Tibial artery (tissue), 4 donors: ENCODE measurements around the gene CHGA.

Experiments used
- DNase-seq, 2 donors: peaks; one replicate each; pipeline ENCODE4 v3.0.0-alpha.2; 2019
- H3K27ac ChIP-seq, 2 donors: fragments of 200-600 bp; sonication (generic) in 1 of 2; 1 replicate in 1 of 2; 2 replicates in 1 of 2; pipeline ENCODE4 v1.5.1; 2018 to 2019; ENCODE audit warnings: mild to moderate bottlenecking in 1 of 2
- H3K27me3 ChIP-seq, 2 donors: fragments of 200-600 bp; sonication (generic) in 1 of 2; one replicate each; pipeline versions ENCODE4 v1.5.1 to v1.6.0; 2016 to 2019
- H3K36me3 ChIP-seq, 3 donors: fragments of 200-600 bp; sonication (generic) in 2 of 3; one replicate each; pipeline ENCODE4 v1.5.1; 2016 to 2019; ENCODE audit warnings: mild to moderate bottlenecking in 2 of 3
- H3K4me1 ChIP-seq, 4 donors: fragments of 200-600 bp; sonication (generic) in 2 of 4; 1 replicate in 3 of 4; 2 replicates in 1 of 4; pipeline ENCODE4 v1.5.1; 2016 to 2019
- H3K4me3 ChIP-seq, 2 donors: fragments of 200-600 bp; sonication (generic) in 1 of 2; 1 replicate in 1 of 2; 2 replicates in 1 of 2; pipeline ENCODE4 v1.5.1; 2018 to 2019; ENCODE audit warnings: mild to moderate bottlenecking in 2 of 2
- H3K9me3 ChIP-seq, 3 donors: fragments of 200-600 bp; sonication (generic) in 1 of 3; one replicate each; pipeline ENCODE4 v1.5.1; 2016 to 2019
- CTCF ChIP-seq, 2 experiments: fragments of 200-600 bp in 1 of 2; fragments of 450-650 bp in 1 of 2; IDR thresholded peaks; one replicate each; pipeline ENCODE4 v1.5.1; 2017 to 2019; ENCODE audit warnings: antibody characterized with exemption in 2 of 2, mild to moderate bottlenecking in 1 of 2, moderate library complexity in 1 of 2
- intact Hi-C: fragments of 100-400 bp; cut with DNase I; formaldehyde crosslinking; loops from one replicate; pipeline ENCODE4 v1.15.0; 2023; ENCODE audit warnings: low total_unique reads

The CHGA gene

GRCh38 chr14:92978229-92979021, 55.5 kb downstream of the CHGA start:
- no peak overlapping the region for H3K4me3 ChIP-seq
- H3K4me1 ChIP-seq = peaks cover 0 to 21% (median 9%) of the 10 kb centered on the region in 4 donors
- no peaks in the 10 kb centered on the region for H3K27me3 ChIP-seq
- H3K27ac ChIP-seq = no peak overlapping the region
- H3K36me3 ChIP-seq = peaks cover 0 to 22% (median 0%) of the 10 kb centered on the region in 3 donors
- no peak for DNase-seq
- intact Hi-C loops = no loop called here
- TF ChIP-seq CTCF (IDR thresholded peaks at IDR 0.05) = no peak
- H3K9me3 ChIP-seq = no peaks in the 10 kb centered on the region

GRCh38 chr14:92980866-92981265, 57.9 kb downstream of the CHGA start:
- intact Hi-C loops = no loop called here
- H3K4me3 ChIP-seq = no peak overlapping the region
- no peak overlapping the region for H3K27ac ChIP-seq
- DNase-seq = no peak
- peaks cover 0 to 32% (median 13%) of the 10 kb centered on the region in 4 donors for H3K4me1 ChIP-seq
- peaks cover 0 to 22% (median 0%) of the 10 kb centered on the region in 3 donors for H3K36me3 ChIP-seq
- no peaks in the 10 kb centered on the region for H3K9me3 ChIP-seq
- TF ChIP-seq CTCF (IDR thresholded peaks at IDR 0.05) = no peak
- no peaks in the 10 kb centered on the region for H3K27me3 ChIP-seq

- H3K9me3 ChIP-seq = no peaks in the 10 kb centered on the region
- intact Hi-C loops = no loop called here
- DNase-seq = no peak
Measured at GRCh38 chr14:92981726-92982125, 58.8 kb downstream of the CHGA start.

GRCh38 chr14:92982956-92983355, 60.0 kb downstream of the CHGA start:
- intact Hi-C loops = no loop called here
- peaks cover 0 to 8% (median 0%) of the 10 kb centered on the region in 3 donors for H3K36me3 ChIP-seq
- H3K4me1 ChIP-seq = peaks cover 0 to 48% (median 29%) of the 10 kb centered on the region in 4 donors
- DNase-seq = no peak
- H3K4me3 ChIP-seq = no peak overlapping the region
- H3K27ac ChIP-seq = no peak overlapping the region
- TF ChIP-seq CTCF (IDR thresholded peaks at IDR 0.05) = no peak
- H3K27me3 ChIP-seq = no peaks in the 10 kb centered on the region
- no peaks in the 10 kb centered on the region for H3K9me3 ChIP-seq

More at GRCh38 chr14:92981726-92982125, 58.8 kb downstream of the CHGA start:
- Histone ChIP-seq H3K36me3 (peaks cover 0 to 16% (median 0%) of the 10 kb centered on the region in 3 donors), H3K27me3 (no peaks in the 10 kb centered on the region), H3K27ac (no peak overlapping the region), H3K4me3 (no peak overlapping the region), H3K4me1 (peaks cover 0 to 41% (median 21%) of the 10 kb centered on the region in 4 donors)
- no peak for TF ChIP-seq CTCF (IDR thresholded peaks at IDR 0.05)

GRCh38 chr14:92984082-92984788, 61.3 kb downstream of the CHGA start:
- TF ChIP-seq CTCF (IDR thresholded peaks at IDR 0.05) = no peak
- Histone ChIP-seq H3K4me1 (peaks cover 0 to 48% (median 30%) of the 10 kb centered on the region in 4 donors), H3K36me3 (peaks cover 0 to 2% (median 0%) of the 10 kb centered on the region in 3 donors), H3K9me3 (no peaks in the 10 kb centered on the region), H3K27me3 (no peaks in the 10 kb centered on the region), H3K4me3 (no peak overlapping the region), H3K27ac (peak overlapping the region in 1 of 2 donors; percentile 72)
- DNase-seq = no peak
- intact Hi-C loops = no loop called here
